ENCODE results near the gene FLCN. TPM values are rescaled to one million over a fixed set of nuclear protein-coding genes. Genes with fewer than 3 reads are reported as not detected.

The FLCN gene
- total and polyA plus RNA-seq, 2 donors (not counting 3 experiments of a cell fraction or from before 2014, with no cell fraction given): 38.8 to 68.9 TPM

- no TSS peak for BruUV-seq (replicated peaks)
- Histone ChIP-seq H3K9me1 (replicated peaks; ENCODE audit: control insufficient read depth, extremely low read depth, insufficient read depth, low read length) (no peaks in the 10 kb centered on the region), H3K4me2 (ENCODE audit: insufficient read depth, low read length) (no peak overlapping the region), H2AFZ (ENCODE audit: low read depth, low read length) (no peak overlapping the region), H3K4me1 (ENCODE audit: control insufficient read depth, extremely low read depth, insufficient read depth, low read length) (peaks cover 12% of the 10 kb centered on the region), H3K79me2 (ENCODE audit: control insufficient read depth, insufficient read depth, low read length) (no peaks in the 10 kb centered on the region), H3K9ac (replicated peaks; ENCODE audit: extremely low read depth, insufficient read depth, low read length) (no peak overlapping the region), H3K36me3 (ENCODE audit: control insufficient read depth in 2 of 2, extremely low read depth in 1 of 2, insufficient read depth in 2 of 2, low read length in 2 of 2) (peaks cover 14 to 47% of the 10 kb centered on the region in 2 experiments), H3K9me3 (replicated peaks; ENCODE audit: control insufficient read depth, insufficient read depth, low read length) (no peaks in the 10 kb centered on the region), H3K27me3 (ENCODE audit: control insufficient read depth in 2 of 2, insufficient read depth in 2 of 2, low read length in 2 of 2) (no peaks in the 10 kb centered on the region), H3K27ac (ENCODE audit: insufficient read depth, low read depth, low read length) (no peak overlapping the region), H4K20me1 (replicated peaks; ENCODE audit: control insufficient read depth, extremely low read depth, insufficient read depth, low read length) (no peaks in the 10 kb centered on the region), H3K4me3 (replicated peaks in 1 of 3; ENCODE audit: insufficient read depth in 1 of 3, low read depth in 1 of 3, low read length in 3 of 3) (no peak overlapping the region)
- dilution Hi-C loops (cut with MboI; ENCODE audit: extremely low pct_ligation_motif_present, low sequenced_read_pairs): no loop called here
- no peak for FAIRE-seq
- CTCF ChIA-PET: interaction anchor here (2.2 kb wide), 1 partner anchor 32 kb away, joined by 6 read pairs; no protein-coding TSS in a partner anchor
- intact Hi-C loops (cut with micrococcal nuclease): no loop called here
- no peak for DNase-seq (ENCODE audit: low read depth, low spot score)
- TF ChIP-seq CTCF (IDR thresholded peaks at IDR 0.05; ENCODE audit: extremely low read depth in 1 of 2, insufficient read depth in 1 of 2, low read depth in 1 of 2, low read length in 2 of 2): no peak
- TF ChIP-seq POLR2A (IDR thresholded peaks at IDR 0.05; ENCODE audit: low read depth, low read length): no peak
- no peak for TF ChIP-seq MAX (IDR thresholded peaks at IDR 0.05; ENCODE audit: insufficient read depth, insufficient read length)
- no peak for TF ChIP-seq JUN (IDR thresholded peaks at IDR 0.05; ENCODE audit: borderline replicate concordance, insufficient read depth, insufficient read length, low read depth)
- TF ChIP-seq POLR2AphosphoS5 (IDR thresholded peaks at IDR 0.05; ENCODE audit: insufficient read depth, low read depth, low read length): no peak
- no peak for TF ChIP-seq MYC (IDR thresholded peaks at IDR 0.05; ENCODE audit: low read depth, low read length)
- TF ChIP-seq EZH2 (IDR thresholded peaks at IDR 0.05; ENCODE audit: borderline replicate concordance, low read depth, low read length, severe bottlenecking): no peak
- TF ChIP-seq FOS (IDR thresholded peaks at IDR 0.05; ENCODE audit: borderline replicate concordance, insufficient read depth, low read length): no peak
- POLR2A ChIA-PET: no interaction called here
Measured at GRCh38 chr17:17173921-17174320, 63.0 kb downstream of the FLCN start.
